ENCODE data around the gene CSNK1G2.

CSNK1G2 gene

GRCh38 chr19:1947651-1948209 lies 6.8 kb downstream of the CSNK1G2 start:
- no peak for TF ChIP-seq ZNF565 (CRISPR knock-in tag; conservative IDR thresholded peaks at IDR 0.05; ENCODE audit: low read depth)
- TF ChIP-seq CSRNP3 (CRISPR knock-in tag; IDR thresholded peaks at IDR 0.05): no peak
- TF ChIP-seq TSHZ2 (CRISPR knock-in tag; IDR thresholded peaks at IDR 0.05): no peak
- no peak for ATAC-seq

- TF ChIP-seq TOX (CRISPR knock-in tag; IDR thresholded peaks at IDR 0.05; ENCODE audit: borderline replicate concordance) (no peak), ARNTL (CRISPR knock-in tag; IDR thresholded peaks at IDR 0.05; ENCODE audit: borderline replicate concordance, low read depth) (no peak), ZFP3 (CRISPR knock-in tag; IDR thresholded peaks at IDR 0.05) (no peak), ESRRG (CRISPR knock-in tag; IDR thresholded peaks at IDR 0.05) (no peak), TCF4 (CRISPR knock-in tag; IDR thresholded peaks at IDR 0.05; ENCODE audit: borderline replicate concordance) (no peak), SNAI2 (CRISPR knock-in tag; IDR thresholded peaks at IDR 0.05) (no peak)
- no peak for ATAC-seq
Measured at GRCh38 chr19:1949304-1950101, 8.5 kb downstream of the CSNK1G2 start.

- TF ChIP-seq ARNTL (CRISPR knock-in tag; IDR thresholded peaks at IDR 0.05; ENCODE audit: borderline replicate concordance, low read depth) (no peak), PPARA (CRISPR knock-in tag; IDR thresholded peaks at IDR 0.05; ENCODE audit: borderline replicate concordance) (no peak), ZFP30 (CRISPR knock-in tag; IDR thresholded peaks at IDR 0.05) (no peak), TSHZ2 (CRISPR knock-in tag; IDR thresholded peaks at IDR 0.05) (no peak), TOX (CRISPR knock-in tag; IDR thresholded peaks at IDR 0.05; ENCODE audit: borderline replicate concordance) (no peak), ZNF565 (CRISPR knock-in tag; conservative IDR thresholded peaks at IDR 0.05; ENCODE audit: low read depth) (no peak), ESRRG (CRISPR knock-in tag; IDR thresholded peaks at IDR 0.05) (no peak), CREB5 (CRISPR knock-in tag; IDR thresholded peaks at IDR 0.05; ENCODE audit: low read depth) (no peak), ZC3H10 (CRISPR knock-in tag; IDR thresholded peaks at IDR 0.05) (no peak), SNAI2 (CRISPR knock-in tag; IDR thresholded peaks at IDR 0.05) (no peak), GLIS3 (CRISPR knock-in tag; IDR thresholded peaks at IDR 0.05) (no peak), RARB (CRISPR knock-in tag; IDR thresholded peaks at IDR 0.05) (no peak), CSDC2 (CRISPR knock-in tag; IDR thresholded peaks at IDR 0.05) (no peak), POU6F1 (CRISPR knock-in tag; IDR thresholded peaks at IDR 0.05; ENCODE audit: borderline replicate concordance, low read depth) (no peak), OSR1 (CRISPR knock-in tag; IDR thresholded peaks at IDR 0.05) (no peak), CSRNP3 (CRISPR knock-in tag; IDR thresholded peaks at IDR 0.05) (no peak), BACH2 (CRISPR knock-in tag; IDR thresholded peaks at IDR 0.05; ENCODE audit: borderline replicate concordance) (no peak), PATZ1 (CRISPR knock-in tag; IDR thresholded peaks at IDR 0.05; ENCODE audit: borderline replicate concordance) (no peak), ZNF70 (CRISPR knock-in tag; IDR thresholded peaks at IDR 0.05) (no peak), ISL1 (CRISPR knock-in tag; IDR thresholded peaks at IDR 0.05) (no peak)
- no peak for ATAC-seq
Measured at GRCh38 chr19:1950640-1951039, 9.7 kb downstream of the CSNK1G2 start.

Data from SK-N-SH treated with all-trans-retinoic acid at 6 μM for 48 hours (cell line).